ENCODE data around the gene MAP4K2. TPM values are rescaled to one million over a fixed set of nuclear protein-coding genes. Genes with fewer than 3 reads are reported as not detected.
A peak's percentile ranks its signal among the peaks of the same experiment; 100 is the strongest.

Gene MAP4K2
- polyA plus RNA-seq, 1 of the 3 experiments (the other 2 are of a cell fraction) = 20.0 TPM

GRCh38 chr11:64745521-64746328 lies 57.3 kb downstream of the MAP4K2 start:
- H3K27ac ChIP-seq (ENCODE audit: low read depth in 2 of 2, low read length in 1 of 2) = peak overlapping the region in 1 of 2 experiments; percentile 70; a peak in 1 of 4 replicates
- peaks cover 16 to 17% of the 10 kb centered on the region in 2 experiments; a peak in 2 of 4 replicates for H3K4me1 ChIP-seq (ENCODE audit: control insufficient read depth in 1 of 2, insufficient read depth in 2 of 2, low read depth in 1 of 2, low read length in 1 of 2)
- peak overlapping the region; percentile 30; the same call in 1 of the 2 replicates for H2AFZ ChIP-seq (ENCODE audit: low read depth)
- 8% methylated on average over 28 of the region's 52 CpGs for WGBS (ENCODE audit: low lambda C conversion rate)
- H3K9ac ChIP-seq = peak overlapping the region; percentile 39; the same call in 1 of the 2 replicates
- H4K20me1 ChIP-seq (ENCODE audit: insufficient read depth) = peaks cover 2% of the 10 kb centered on the region; the same call in 1 of the 2 replicates
- POLR2A ChIA-PET = no interaction called here
- H3K27me3 ChIP-seq (ENCODE audit: insufficient read depth) = peaks cover 8% of the 10 kb centered on the region; the same call in 1 of the 2 replicates
- peaks cover 22% of the 10 kb centered on the region for H3F3A ChIP-seq (replicated peaks; ENCODE audit: insufficient read depth)
- peak overlapping the region; percentile 50 to 56; a peak in 3 of 4 replicates for H3K4me3 ChIP-seq (ENCODE audit: low read depth in 2 of 2, low read length in 1 of 2)
- no peaks in the 10 kb centered on the region for H3K9me3 ChIP-seq
- H3K4me2 ChIP-seq = peak overlapping the region; percentile 80
- H3K36me3 ChIP-seq (replicated peaks in 1 of 2; ENCODE audit: control insufficient read depth in 1 of 2, insufficient read depth in 2 of 2, low read length in 1 of 2) = no peaks in the 10 kb centered on the region
- DNase-seq = peak; percentile 96
- CTCF ChIA-PET = interaction anchor here (1.0 to 4.2 kb wide), 9 partner anchors 12 to 57 kb away, joined by 3 to 48 read pairs (median 11); no protein-coding TSS in a partner anchor
- H3K79me2 ChIP-seq (ENCODE audit: insufficient read depth) = no peaks in the 10 kb centered on the region
- TF ChIP-seq, protein P1, sequence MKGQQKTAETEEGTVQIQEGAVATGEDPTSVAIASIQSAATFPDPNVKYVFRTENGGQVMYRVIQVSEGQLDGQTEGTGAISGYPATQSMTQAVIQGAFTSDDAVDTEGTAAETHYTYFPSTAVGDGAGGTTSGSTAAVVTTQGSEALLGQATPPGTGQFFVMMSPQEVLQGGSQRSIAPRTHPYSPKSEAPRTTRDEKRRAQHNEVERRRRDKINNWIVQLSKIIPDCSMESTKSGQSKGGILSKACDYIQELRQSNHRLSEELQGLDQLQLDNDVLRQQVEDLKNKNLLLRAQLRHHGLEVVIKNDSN (IDR thresholded peaks at IDR 0.05; ENCODE audit: borderline replicate concordance, low read depth) = no peak
- no peak for TF ChIP-seq CTCF (IDR thresholded peaks at IDR 0.05)
- peak; percentile 48; the same call in 1 of the 2 replicates for TF ChIP-seq MXI1 (IDR thresholded peaks at IDR 0.05; ENCODE audit: low read depth, low read length)
- no peak for TF ChIP-seq PBX3 (IDR thresholded peaks at IDR 0.05)
- no peaks in the 10 kb centered on the region for H3K9me2 ChIP-seq

DNA sequence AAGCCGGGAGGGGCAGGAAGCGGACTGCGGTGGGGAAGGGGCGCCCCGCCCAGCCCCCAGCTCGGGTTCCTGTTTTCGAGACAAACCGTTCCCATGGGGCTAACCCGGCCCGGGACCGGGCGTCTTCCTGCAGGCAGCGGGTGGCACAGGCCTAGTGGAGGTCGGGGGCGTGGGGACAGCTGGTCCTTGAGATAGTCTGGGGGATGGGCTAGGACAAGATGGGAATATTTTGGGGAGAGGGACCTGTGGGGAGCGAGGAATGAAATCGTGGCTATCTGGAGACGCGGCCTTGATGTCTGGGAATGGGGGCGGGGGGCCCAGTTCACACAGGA lies 57.9 kb downstream of the MAP4K2 start:
- Histone ChIP-seq H3K9ac (peak overlapping the region; percentile 39; the same call in 1 of the 2 replicates), H3K27ac (ENCODE audit: low read depth in 2 of 2, low read length in 1 of 2) (peak overlapping the region in 1 of 2 experiments; percentile 70; a peak in 1 of 4 replicates), H3K4me1 (ENCODE audit: control insufficient read depth in 1 of 2, insufficient read depth in 2 of 2, low read depth in 1 of 2, low read length in 1 of 2) (peaks cover 16 to 17% of the 10 kb centered on the region in 2 experiments; a peak in 2 of 4 replicates), H3K9me2 (no peaks in the 10 kb centered on the region), H4K20me1 (ENCODE audit: insufficient read depth) (peaks cover 2% of the 10 kb centered on the region; the same call in 1 of the 2 replicates), H3K9me3 (no peaks in the 10 kb centered on the region), H3K27me3 (ENCODE audit: insufficient read depth) (peaks cover 8% of the 10 kb centered on the region; the same call in 1 of the 2 replicates), H3F3A (replicated peaks; ENCODE audit: insufficient read depth) (peaks cover 22% of the 10 kb centered on the region), H3K4me2 (peak overlapping the region; percentile 80), H3K36me3 (replicated peaks in 1 of 2; ENCODE audit: control insufficient read depth in 1 of 2, insufficient read depth in 2 of 2, low read length in 1 of 2) (no peaks in the 10 kb centered on the region), H2AFZ (ENCODE audit: low read depth) (peak overlapping the region; percentile 30; the same call in 1 of the 2 replicates), H3K79me2 (ENCODE audit: insufficient read depth) (no peaks in the 10 kb centered on the region), H3K4me3 (ENCODE audit: low read depth in 2 of 2, low read length in 1 of 2) (peak overlapping the region; percentile 50 to 56; a peak in 3 of 4 replicates)
- 3% methylated on average over 14 of the region's 20 CpGs for WGBS (ENCODE audit: low lambda C conversion rate)
- CTCF ChIA-PET = interaction anchor here (1.0 to 4.2 kb wide), 13 partner anchors 11 to 59 kb away, joined by 3 to 48 read pairs (median 9); partner anchors contain the start of gene NRXN2
- POLR2A ChIA-PET = no interaction called here
- peak; percentile 81 for DNase-seq
- TF ChIP-seq, protein P2, sequence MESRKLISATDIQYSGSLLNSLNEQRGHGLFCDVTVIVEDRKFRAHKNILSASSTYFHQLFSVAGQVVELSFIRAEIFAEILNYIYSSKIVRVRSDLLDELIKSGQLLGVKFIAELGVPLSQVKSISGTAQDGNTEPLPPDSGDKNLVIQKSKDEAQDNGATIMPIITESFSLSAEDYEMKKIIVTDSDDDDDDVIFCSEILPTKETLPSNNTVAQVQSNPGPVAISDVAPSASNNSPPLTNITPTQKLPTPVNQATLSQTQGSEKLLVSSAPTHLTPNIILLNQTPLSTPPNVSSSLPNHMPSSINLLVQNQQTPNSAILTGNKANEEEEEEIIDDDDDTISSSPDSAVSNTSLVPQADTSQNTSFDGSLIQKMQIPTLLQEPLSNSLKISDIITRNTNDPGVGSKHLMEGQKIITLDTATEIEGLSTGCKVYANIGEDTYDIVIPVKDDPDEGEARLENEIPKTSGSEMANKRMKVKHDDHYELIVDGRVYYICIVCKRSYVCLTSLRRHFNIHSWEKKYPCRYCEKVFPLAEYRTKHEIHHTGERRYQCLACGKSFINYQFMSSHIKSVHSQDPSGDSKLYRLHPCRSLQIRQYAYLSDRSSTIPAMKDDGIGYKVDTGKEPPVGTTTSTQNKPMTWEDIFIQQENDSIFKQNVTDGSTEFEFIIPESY (IDR thresholded peaks at IDR 0.05; ENCODE audit: borderline replicate concordance, low read depth) = no peak
- no peak for TF ChIP-seq IRF3 (IDR thresholded peaks at IDR 0.05; ENCODE audit: low read depth, low read length)
- TF ChIP-seq CHD2 (IDR thresholded peaks at IDR 0.05; ENCODE audit: low read length, partially characterized antibody) = no peak
- no peak for TF ChIP-seq GABPA (IDR thresholded peaks at IDR 0.05; ENCODE audit: low read depth)
- TF ChIP-seq GATA2 (CRISPR knock-in tag; IDR thresholded peaks at IDR 0.05) = no peak
- TF ChIP-seq REST (IDR thresholded peaks at IDR 0.05; ENCODE audit: low read depth, low read length) = no peak
- TF ChIP-seq EP300 (IDR thresholded peaks at IDR 0.05; ENCODE audit: borderline replicate concordance in 1 of 2, low read depth in 1 of 2, low read length in 1 of 2) = no peak
- no peak for TF ChIP-seq RFX5 (IDR thresholded peaks at IDR 0.05; ENCODE audit: low read length)
- no peak for TF ChIP-seq MXI1 (IDR thresholded peaks at IDR 0.05; ENCODE audit: low read depth, low read length)
